ENCODE results near the gene C2CD4D.
A peak's percentile ranks its signal among the peaks of the same experiment; 100 is the strongest.

The C2CD4D gene

GRCh38 chr1:151801846-151802245 is 37.8 kb downstream of the C2CD4D start:
- no peak overlapping the region for H3K4me3 ChIP-seq (ENCODE audit: low read depth, low read length)
- DNase-seq (ENCODE audit: low read depth), result no peak

- no peak for DNase-seq (ENCODE audit: low read depth)
- H3K4me3 ChIP-seq (ENCODE audit: low read depth, low read length), result no peak overlapping the region
Observed at GRCh38 chr1:151801310-151801820, 38.3 kb downstream of the C2CD4D start.

- DNase-seq (ENCODE audit: low read depth), result no peak
Observed at GRCh38 chr1:151800830-151801229, 38.8 kb downstream of the C2CD4D start.

GRCh38 chr1:151799179-151800022 is 40.2 kb downstream of the C2CD4D start:
- DNase-seq (ENCODE audit: low read depth), result no peak
- H3K4me3 ChIP-seq (ENCODE audit: low read depth, low read length), result no peak overlapping the region

More at GRCh38 chr1:151800830-151801229, 38.8 kb downstream of the C2CD4D start:
- no peak overlapping the region for H3K4me3 ChIP-seq (ENCODE audit: low read depth, low read length)

- H3K4me3 ChIP-seq (ENCODE audit: low read depth, low read length), result no peak overlapping the region
- no peak for DNase-seq (ENCODE audit: low read depth)
Observed at GRCh38 chr1:151798571-151798970, 41.0 kb downstream of the C2CD4D start.

- DNase-seq (ENCODE audit: low read depth), result no peak
- H3K4me3 ChIP-seq (ENCODE audit: low read depth, low read length), result peak overlapping the region; percentile 71
Observed at GRCh38 chr1:151790940-151791651, 48.5 kb downstream of the C2CD4D start.

GRCh38 chr1:151790071-151790939 is 49.3 kb downstream of the C2CD4D start, which contains the start of gene TDRKH:
TSS of gene TDRKH (minus strand) at chr1:151790500. CDS start at chr1:151783022, 7,478 bp downstream.
- H3K4me3 ChIP-seq (ENCODE audit: low read depth, low read length), result peak within 1 kb of the TSS; percentile 71
- peak; percentile 99 for DNase-seq (ENCODE audit: low read depth)

All from skeletal muscle cell (primary cell).